DMS153 treated with DMSO at 0.1 percent for 48 hours (cell line): Measurements from ENCODE around the gene UACA.

Experiments
- DNase-seq: peaks from one replicate; lab custom pipeline; 2025; ENCODE audit not compliant: unreplicated experiment; lab: John Stamatoyannopoulos, UW

UACA gene

DNA sequence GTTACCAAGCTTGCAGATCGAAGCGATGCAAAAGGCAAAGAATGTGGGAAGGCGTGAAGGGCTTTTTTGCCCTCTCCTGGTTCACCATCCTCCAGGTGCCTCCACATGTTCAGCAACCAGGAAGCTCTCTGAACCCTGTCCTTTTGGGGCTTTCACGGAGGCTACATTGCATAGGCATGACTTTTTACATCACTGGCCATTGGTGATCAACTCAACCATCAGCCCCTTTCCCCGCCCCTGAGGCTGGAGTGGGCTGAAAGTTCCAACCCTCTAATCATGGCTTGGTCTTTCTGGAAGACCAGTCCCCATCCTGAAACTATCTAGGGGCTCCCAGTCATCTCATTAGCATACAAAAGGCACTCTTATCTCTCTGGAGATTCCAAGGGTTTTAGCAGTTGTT, 52.6 kb downstream of the UACA start:
- no peak for DNase-seq

DNA sequence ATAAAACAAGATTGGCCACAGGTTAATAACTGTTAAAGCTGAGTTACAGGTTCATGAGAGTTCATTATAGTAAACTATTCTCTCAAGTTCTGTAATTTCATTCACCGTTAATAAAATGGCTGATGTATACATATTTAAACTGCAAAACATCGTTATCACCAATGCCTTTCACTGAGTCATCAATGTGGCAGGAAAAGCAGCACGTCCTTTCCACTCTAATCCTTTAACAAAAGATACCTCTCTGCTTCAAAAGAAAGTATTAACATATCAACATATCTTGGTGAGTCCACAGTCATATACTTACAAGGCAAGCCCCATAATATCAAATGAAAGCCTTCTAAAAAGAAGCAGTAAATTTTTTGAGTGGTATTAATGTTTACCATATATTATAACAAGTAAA, 54.5 kb downstream of the UACA start:
- DNase-seq = no peak

DNA sequence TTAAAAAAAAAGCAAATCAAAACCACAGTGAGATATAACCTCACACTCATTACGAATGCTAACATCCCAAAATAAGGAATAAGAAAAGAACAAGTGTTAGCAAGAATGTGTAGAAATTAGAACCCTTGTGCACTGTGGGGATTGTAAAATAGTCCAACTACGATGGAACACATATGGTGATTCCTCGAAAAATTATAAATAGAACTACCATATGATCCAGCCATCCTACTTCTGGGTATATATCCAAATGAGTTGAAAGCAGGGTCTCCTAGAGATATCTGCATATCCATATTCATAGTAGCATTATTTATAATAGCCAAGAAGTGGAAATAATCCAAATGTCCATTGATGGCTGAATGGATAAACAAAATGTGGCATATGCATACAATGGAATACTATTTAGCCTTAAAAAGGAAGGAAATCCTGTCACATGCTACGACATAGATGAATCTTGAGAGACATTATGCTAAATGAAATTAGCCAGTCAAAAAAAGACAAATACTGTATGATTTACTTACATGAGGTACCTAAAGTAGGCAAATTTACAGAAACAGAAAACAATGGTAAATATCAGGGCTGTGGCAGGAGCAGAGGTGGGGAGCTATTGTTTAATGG, 55.6 kb downstream of the UACA start:
- no peak for DNase-seq

DNA sequence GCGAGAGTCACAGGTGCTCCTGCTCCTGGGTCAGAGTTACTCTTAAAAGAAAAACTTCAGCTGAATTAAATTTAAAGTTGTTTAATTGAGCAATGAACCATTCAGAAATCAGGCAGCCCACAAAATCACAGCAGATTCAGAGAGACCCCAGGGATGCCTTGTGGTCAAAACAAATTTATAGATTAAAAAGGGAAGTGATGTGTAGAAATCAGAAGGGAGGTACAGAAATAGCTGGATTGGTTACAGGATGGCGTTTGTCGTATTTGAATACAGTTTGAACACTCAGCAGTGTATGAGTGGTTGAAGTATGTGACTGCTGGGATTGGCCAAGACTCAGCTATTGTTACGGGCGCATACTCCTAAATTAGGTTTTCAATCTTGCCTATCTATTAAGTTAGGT, 58.6 kb downstream of the UACA start:
- DNase-seq = no peak

- DNase-seq = no peak
Measured at GRCh38 chr15:70704166-70704565, 59.2 kb downstream of the UACA start.

- no peak for DNase-seq
Measured at GRCh38 chr15:70703096-70703878, 60.1 kb downstream of the UACA start.

GRCh38 chr15:70702584-70702983, 60.8 kb downstream of the UACA start:
- DNase-seq = no peak

DNA sequence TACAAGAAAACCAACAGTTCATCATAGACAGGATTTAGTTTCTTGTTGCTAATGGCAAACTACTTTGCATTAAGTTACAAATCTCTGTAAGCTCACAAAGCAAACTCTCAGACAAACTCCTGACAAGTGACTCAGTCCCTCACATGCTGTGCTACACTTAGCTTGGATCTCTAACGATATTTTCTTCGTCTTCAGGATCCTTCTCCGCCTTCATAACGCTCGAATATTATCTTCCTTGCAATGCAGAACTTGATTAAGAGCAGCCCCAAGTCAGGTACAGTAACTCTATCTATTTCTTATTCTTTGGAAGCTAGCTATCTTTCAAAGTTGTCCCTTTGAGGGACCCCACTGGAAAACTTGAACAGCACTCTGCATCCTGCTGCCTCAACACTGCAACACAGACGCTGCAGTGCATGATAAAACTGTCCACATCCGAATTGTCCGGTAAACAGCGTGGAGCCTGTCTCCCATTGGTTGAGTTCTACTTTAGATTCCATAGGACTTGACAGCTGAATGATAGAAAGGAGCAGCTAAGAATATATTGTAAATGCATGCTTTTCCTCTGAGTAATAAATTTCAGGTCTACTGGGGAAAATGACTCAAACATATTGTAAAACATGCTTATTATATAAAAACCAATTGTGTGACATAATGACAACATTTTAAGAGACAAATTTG, 61.3 kb downstream of the UACA start:
- no peak for DNase-seq

- no peak for DNase-seq
Measured at GRCh38 chr15:70701171-70701570, 62.2 kb downstream of the UACA start.

DNA sequence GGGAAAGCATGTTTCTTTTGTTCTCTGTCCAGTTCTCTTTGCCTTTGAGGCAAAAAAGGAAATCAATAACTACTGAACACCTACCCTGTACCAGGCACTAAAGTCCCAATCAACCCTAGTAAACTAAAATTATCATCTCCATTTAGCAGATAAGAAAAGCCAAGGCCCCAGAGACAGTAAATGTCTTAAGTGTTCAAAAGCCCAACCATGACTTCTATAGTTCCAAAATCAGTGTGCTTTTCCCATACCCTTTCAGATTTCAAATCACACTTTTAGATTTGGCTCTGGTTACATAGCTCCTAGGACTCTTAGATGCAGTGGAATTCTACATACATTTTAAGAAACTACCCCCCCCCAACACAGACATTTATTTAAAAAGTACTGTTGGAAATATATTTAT, 63.5 kb downstream of the UACA start:
- DNase-seq = no peak

- DNase-seq = no peak
Measured at GRCh38 chr15:70698836-70699390, 64.4 kb downstream of the UACA start.

DNA sequence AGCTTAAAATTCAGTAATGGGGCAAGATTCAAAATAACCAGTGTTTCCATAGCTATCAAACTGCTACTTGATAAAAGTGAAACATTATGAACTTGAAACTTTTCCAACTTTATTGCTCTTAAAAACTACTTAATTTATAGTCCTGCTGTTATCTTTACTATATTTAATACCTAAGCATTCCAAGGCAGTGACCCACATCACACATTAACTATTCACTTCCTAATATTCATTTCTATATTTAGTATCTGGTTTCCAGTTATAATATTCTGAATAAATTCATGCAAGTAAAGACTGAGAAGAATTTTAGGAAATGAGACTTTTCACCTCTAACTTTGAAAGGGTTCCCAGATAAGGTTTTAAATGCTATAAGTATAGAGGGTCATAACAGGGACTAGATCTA, 64.9 kb downstream of the UACA start:
- no peak for DNase-seq

- DNase-seq = no peak
Measured at GRCh38 chr15:70690491-70691276, 72.7 kb downstream of the UACA start.

GRCh38 chr15:70690021-70690420, 73.3 kb downstream of the UACA start:
- no peak for DNase-seq

GRCh38 chr15:70687482-70687881, 75.9 kb downstream of the UACA start:
- no peak for DNase-seq

DNA sequence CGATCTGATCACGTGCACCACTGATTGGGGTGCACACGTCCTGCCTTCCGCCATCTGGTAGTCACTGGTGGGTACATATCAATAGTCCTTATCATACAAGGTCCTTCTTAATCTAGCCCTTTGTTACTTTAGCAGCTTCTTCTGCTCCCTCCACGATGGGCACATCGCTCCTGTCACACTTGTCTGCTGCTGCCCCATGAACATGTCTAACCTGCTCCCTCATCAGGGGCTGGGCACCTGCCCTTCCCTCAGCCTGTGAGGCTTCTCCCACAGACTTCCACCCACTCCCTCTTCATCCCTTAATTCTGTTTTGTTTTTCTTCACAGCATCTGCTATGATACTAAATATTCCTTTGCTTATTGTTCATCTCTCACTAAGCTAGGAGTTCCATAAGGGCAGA, 82.5 kb downstream of the UACA start:
- no peak for DNase-seq

GRCh38 chr15:70679919-70680231, 83.5 kb downstream of the UACA start:
- no peak for DNase-seq

DNA sequence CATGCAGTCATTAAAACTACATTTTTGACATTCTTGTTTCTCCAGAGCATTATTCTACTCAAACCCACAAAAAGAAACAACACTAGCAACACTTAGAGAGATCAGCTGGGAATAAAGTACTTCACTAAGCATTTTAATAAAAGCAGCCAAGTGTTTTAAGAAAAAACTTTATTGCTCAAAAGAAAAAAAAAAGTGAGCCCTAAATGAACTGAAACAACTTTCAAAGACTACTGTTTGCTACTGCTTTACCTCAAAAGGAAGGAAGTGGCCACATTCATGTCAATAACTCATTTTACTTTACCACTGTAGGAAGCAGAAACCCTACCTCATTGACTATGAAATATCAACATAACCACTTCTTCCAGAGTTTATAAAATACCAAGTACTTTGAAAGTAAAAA, 91.3 kb downstream of the UACA start:
- DNase-seq = no peak

GRCh38 chr15:70670680-70671079, 92.7 kb downstream of the UACA start:
- DNase-seq = no peak

DNA sequence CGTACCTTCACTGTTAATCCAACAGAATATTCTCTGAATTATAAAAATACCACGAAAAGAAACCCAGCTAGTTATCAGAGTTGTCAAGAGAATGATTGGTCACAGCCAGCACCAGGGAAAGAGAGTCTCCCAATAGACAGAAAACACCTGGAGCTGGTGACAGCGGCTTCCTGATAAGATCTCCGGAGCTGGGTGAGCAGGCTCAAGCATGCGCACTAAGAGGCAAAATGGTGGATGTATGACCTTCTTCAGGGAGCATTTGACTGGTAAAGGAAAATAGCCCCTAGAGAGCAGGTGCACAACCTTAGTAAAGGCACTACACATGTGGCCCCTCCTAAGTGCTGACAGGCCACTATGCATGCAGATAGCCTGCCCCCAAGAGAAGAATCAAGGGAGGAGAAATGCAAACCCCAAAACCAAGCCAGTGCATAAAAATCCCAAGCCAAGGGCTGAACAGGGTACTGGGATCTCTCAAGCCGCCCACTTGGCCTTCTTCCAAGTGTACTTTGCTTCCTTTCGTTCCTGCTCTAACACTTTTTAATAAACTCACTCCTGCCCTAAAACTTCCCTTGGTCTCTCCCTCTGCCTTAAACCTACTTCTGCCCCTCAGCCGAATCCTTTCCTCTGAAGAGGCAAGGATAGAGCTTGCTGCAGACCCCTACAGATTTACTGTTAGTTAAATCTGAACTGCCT, 93.2 kb downstream of the UACA start:
- no peak for DNase-seq
